HepG2 (cell line): Measurements from ENCODE around the gene GPC2. TPM values are rescaled to one million over a fixed set of nuclear protein-coding genes. Genes with fewer than 3 reads are reported as not detected.

ENCODE experiments used
- CEBPB ChIP-seq: IDR thresholded peaks from 2 replicates; pipeline ENCODE4 v1.6.1; 2011; ENCODE audit warnings: low read depth, low read length, improper control_type of control experiment, borderline replicate concordance
- GABPA ChIP-seq, 2 experiments: IDR thresholded peaks; 2 replicates each; pipeline ENCODE4 v1.6.1; 2011 to 2016; ENCODE audit warnings: low read depth in 2 of 2, low read length in 1 of 2, missing biosample characterization in 1 of 2, missing genetic modification characterization in 1 of 2
- HNF4G ChIP-seq, 2 experiments: sonication (generic) in 1 of 2; formaldehyde crosslinking in 1 of 2; IDR thresholded peaks; 2 replicates each; pipeline versions ENCODE4 v1.4.0 to v1.6.1; 2011 to 2020; ENCODE audit warnings: borderline replicate concordance in 2 of 2, low read depth in 2 of 2, mild to moderate bottlenecking in 2 of 2, low read length in 1 of 2, missing genetic modification reagents in 1 of 2, moderate library complexity in 1 of 2
- KLF6 ChIP-seq: IDR thresholded peaks from 2 replicates; pipeline ENCODE4 v1.8.0; 2016; ENCODE audit warnings: missing biosample characterization, missing genetic modification reagents
- NCOA1 ChIP-seq: sonication (generic); formaldehyde crosslinking; IDR thresholded peaks from 2 replicates; pipeline ENCODE4 v1.9.0; 2021; ENCODE audit warnings: missing genetic modification reagents
- NRL ChIP-seq: sonication (generic); formaldehyde crosslinking; IDR thresholded peaks from 2 replicates; pipeline ENCODE4 v1.5.0; 2020; ENCODE audit warnings: missing genetic modification reagents, mild to moderate bottlenecking, moderate library complexity, borderline replicate concordance
- PPARG ChIP-seq: conservative IDR thresholded peaks from 2 replicates; pipeline ENCODE4 v1.6.1; 2016; ENCODE audit warnings: missing biosample characterization, missing genetic modification reagents
- U2AF1 ChIP-seq: fragments of 200-400 bp; formaldehyde crosslinking; optimal IDR thresholded peaks from 2 replicates; pipeline ENCODE3; 2017; ENCODE audit warnings: mild to moderate bottlenecking, low read depth, low read length
- ZNF251 ChIP-seq: sonication (generic); formaldehyde crosslinking; IDR thresholded peaks from 2 replicates; pipeline ENCODE4 v1.9.0; 2021; ENCODE audit warnings: mild to moderate bottlenecking, missing genetic modification reagents
- ZNF619 ChIP-seq: sonication (generic); formaldehyde crosslinking; IDR thresholded peaks from 2 replicates; pipeline ENCODE4 v1.4.0; 2020; ENCODE audit warnings: mild to moderate bottlenecking, missing genetic modification reagents
- ZNF777 ChIP-seq: sonication (generic); formaldehyde crosslinking; IDR thresholded peaks from 2 replicates; pipeline ENCODE4 v1.4.0; 2020; ENCODE audit warnings: missing genetic modification reagents
- ZSCAN21 ChIP-seq: sonication (generic); formaldehyde crosslinking; IDR thresholded peaks from 2 replicates; pipeline ENCODE4 v1.8.0; 2022; ENCODE audit warnings: mild to moderate bottlenecking, missing genetic modification reagents, moderate library complexity, borderline replicate concordance
- polyA plus RNA-seq, 8 experiments: library from polyadenylated mRNA; depleted of rRNA in 3 of 8; stranded (reverse) in 7 of 8; unstranded in 1 of 8; fragments of >200 nt; fragmentation: Illumina TruSeq in 4 of 8; extraction: Trizol in 4 of 8; gene quantifications; 2 replicates each; pipeline versions ENCODE4 v1.2.1 to v1.2.3, GENCODE V29; 2011 to 2016; ENCODE audit warnings: low read depth in 4 of 8, missing spikeins in 1 of 8, mixed read lengths in 1 of 8; ENCODE audit not compliant: insufficient read depth in 1 of 8
- total RNA-seq, 5 experiments: library from RNA; depleted of rRNA; stranded (reverse); fragments of >200 nt; fragmentation: Illumina TruSeq; extraction: Trizol; gene quantifications; 2 replicates each; pipeline ENCODE4 v1.2.3, GENCODE V29; 2016; ENCODE audit warnings: low read depth in 1 of 5
- TF ChIP-seq, protein P1 (sequence below): fragments of 450-650 bp; IDR thresholded peaks from 2 replicates; pipeline ENCODE4 v1.6.1; 2017
- TF ChIP-seq, protein P2 (sequence below): sonication (generic); formaldehyde crosslinking; IDR thresholded peaks from 2 replicates; pipeline ENCODE4 v1.4.0; 2020; ENCODE audit warnings: missing genetic modification reagents, mild to moderate bottlenecking, borderline replicate concordance
- TF ChIP-seq, protein P3 (sequence below): sonication (generic); formaldehyde crosslinking; IDR thresholded peaks from 2 replicates; pipeline ENCODE4 v1.8.1; 2023; ENCODE audit warnings: mild to moderate bottlenecking, moderate library complexity, missing genetic modification reagents
- TF ChIP-seq, protein P4 (sequence below): sonication (generic); formaldehyde crosslinking; IDR thresholded peaks from 2 replicates; pipeline ENCODE4 v1.4.0; 2020; ENCODE audit warnings: missing genetic modification reagents
- TF ChIP-seq, protein P5 (sequence below), 2 experiments: fragments of 450-650 bp in 1 of 2; sonication (generic) in 1 of 2; formaldehyde crosslinking; IDR thresholded peaks; 2 replicates each; pipeline versions ENCODE4 v1.5.0 to v1.8.0; 2020 to 2022; ENCODE audit warnings: mild to moderate bottlenecking in 1 of 2, missing genetic modification reagents in 1 of 2
- TF ChIP-seq, protein P6 (sequence below): sonication (generic); formaldehyde crosslinking; IDR thresholded peaks from 2 replicates; pipeline ENCODE4 v1.9.0; 2021; ENCODE audit warnings: missing genetic modification reagents, borderline replicate concordance

Gene GPC2
- total and polyA plus RNA-seq, 2 of the 13 experiments (the other 11 are each of a cell fraction or from before 2014, with no cell fraction given) = 0.64 to 0.78 TPM

DNA sequence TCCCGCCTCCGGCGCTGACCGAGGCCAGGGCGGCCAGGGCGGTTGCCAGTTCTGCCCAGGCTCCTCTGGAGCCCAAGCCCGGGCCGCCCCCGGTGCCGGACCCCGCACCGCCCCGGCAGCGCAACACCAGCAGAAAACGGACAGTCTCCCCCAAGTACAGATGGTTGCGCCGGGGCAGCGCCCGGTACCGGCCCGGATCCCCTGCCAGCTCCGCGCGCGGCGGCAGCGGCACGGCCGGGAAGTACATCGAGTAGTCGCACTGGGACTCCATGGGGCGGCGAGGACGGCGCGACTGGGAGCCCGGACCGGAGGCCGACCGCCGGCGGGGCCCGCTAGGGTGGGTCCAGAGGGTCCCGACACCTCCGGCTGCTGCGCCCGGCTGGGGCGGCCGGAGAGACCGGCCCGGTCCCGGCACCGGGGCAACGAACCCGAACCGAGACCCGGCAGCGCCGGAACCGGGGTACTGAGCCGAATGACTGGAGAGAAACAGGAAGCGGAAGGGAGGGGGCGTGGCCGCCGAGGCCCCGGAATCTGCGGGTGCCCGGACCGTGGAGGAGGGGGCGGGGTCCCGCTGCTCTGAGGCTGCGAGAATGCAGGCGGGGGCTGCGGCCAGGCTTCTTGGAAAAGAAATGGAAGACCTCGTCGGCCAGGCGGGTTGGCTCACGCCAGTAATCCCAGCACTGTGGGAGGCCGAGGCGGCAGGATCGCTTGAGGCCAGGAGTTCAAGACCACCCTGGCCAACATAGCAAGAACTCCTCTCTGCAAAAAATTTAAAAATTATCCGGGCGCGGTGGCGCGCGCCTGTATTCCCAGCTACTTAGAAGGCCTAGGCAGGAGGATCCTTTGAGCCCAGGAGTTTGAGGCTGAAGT lies 18.7 kb downstream of the GPC2 start, which contains the start of gene TRAPPC14 (continued):
- TF ChIP-seq KLF6 (CRISPR knock-in tag) (no peak; the same call in 1 of the 2 replicates), NCOA1 (no peak), U2AF1 (no peak), PPARG (CRISPR knock-in tag) (no peak), GABPA (IDR thresholded peaks at IDR 0.05; ENCODE audit: low read depth, low read length) (peak; percentile 89), GABPA (CRISPR knock-in tag; IDR thresholded peaks at IDR 0.05; ENCODE audit: low read depth) (peak; percentile 94), NRL (0 out of 2 replicates have a peak, but pooled peaks have one; percentile 38), ZSCAN21 (CRISPR knock-in tag) (0 out of 2 replicates have a peak, but pooled peaks have one; percentile 17), CEBPB (no peak), ZNF251 (no peak), ZNF619 (peak; percentile 38; the same call in 1 of the 2 replicates), ZNF777 (CRISPR knock-in tag) (peak; percentile 55; the same call in 1 of the 2 replicates), HNF4G (IDR thresholded peaks at IDR 0.05; ENCODE audit: borderline replicate concordance, low read depth, low read length) (no peak), HNF4G (CRISPR knock-in tag; IDR thresholded peaks at IDR 0.05; ENCODE audit: borderline replicate concordance, low read depth) (no peak)
- TF ChIP-seq, protein P1, sequence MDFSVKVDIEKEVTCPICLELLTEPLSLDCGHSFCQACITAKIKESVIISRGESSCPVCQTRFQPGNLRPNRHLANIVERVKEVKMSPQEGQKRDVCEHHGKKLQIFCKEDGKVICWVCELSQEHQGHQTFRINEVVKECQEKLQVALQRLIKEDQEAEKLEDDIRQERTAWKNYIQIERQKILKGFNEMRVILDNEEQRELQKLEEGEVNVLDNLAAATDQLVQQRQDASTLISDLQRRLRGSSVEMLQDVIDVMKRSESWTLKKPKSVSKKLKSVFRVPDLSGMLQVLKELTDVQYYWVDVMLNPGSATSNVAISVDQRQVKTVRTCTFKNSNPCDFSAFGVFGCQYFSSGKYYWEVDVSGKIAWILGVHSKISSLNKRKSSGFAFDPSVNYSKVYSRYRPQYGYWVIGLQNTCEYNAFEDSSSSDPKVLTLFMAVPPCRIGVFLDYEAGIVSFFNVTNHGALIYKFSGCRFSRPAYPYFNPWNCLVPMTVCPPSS = no peak
- TF ChIP-seq, protein P2, sequence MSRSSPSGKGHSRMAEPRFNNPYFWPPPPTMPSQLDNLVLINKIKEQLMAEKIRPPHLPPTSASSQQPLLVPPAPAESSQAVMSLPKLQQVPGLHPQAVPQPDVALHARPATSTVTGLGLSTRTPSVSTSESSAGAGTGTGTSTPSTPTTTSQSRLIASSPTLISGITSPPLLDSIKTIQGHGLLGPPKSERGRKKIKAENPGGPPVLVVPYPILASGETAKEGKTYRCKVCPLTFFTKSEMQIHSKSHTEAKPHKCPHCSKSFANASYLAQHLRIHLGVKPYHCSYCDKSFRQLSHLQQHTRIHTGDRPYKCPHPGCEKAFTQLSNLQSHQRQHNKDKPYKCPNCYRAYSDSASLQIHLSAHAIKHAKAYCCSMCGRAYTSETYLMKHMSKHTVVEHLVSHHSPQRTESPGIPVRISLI = peak; percentile 50; the same call in 1 of the 2 replicates
- TF ChIP-seq, protein P3, sequence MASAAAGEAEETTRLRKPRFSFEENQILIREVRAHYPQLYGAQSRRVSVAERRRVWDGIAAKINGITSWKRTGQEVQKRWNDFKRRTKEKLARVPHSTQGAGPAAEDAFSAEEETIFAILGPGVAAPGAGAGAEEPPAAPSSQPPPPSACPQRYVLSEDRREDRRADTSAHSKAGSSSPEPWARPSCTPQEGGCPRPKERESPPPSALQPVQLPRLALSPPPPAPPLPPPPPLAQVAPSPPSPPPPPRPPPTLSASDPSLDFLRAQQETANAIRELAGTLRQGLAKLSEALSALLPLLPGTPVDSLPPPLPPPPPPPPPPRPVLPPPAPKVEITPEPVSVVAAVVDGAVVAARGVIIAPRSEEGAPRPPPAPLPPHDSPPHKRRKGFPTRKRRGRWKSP = peak; percentile 32; the same call in 1 of the 2 replicates
- TF ChIP-seq, protein P4, sequence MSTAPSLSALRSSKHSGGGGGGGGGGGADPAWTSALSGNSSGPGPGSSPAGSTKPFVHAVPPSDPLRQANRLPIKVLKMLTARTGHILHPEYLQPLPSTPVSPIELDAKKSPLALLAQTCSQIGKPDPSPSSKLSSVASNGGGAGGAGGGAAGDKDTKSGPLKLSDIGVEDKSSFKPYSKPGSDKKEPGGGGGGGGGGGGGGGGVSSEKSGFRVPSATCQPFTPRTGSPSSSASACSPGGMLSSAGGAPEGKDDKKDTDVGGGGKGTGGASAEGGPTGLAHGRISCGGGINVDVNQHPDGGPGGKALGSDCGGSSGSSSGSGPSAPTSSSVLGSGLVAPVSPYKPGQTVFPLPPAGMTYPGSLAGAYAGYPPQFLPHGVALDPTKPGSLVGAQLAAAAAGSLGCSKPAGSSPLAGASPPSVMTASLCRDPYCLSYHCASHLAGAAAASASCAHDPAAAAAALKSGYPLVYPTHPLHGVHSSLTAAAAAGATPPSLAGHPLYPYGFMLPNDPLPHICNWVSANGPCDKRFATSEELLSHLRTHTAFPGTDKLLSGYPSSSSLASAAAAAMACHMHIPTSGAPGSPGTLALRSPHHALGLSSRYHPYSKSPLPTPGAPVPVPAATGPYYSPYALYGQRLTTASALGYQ = no peak; the same call in 1 of the 2 replicates
- TF ChIP-seq, protein P5, sequence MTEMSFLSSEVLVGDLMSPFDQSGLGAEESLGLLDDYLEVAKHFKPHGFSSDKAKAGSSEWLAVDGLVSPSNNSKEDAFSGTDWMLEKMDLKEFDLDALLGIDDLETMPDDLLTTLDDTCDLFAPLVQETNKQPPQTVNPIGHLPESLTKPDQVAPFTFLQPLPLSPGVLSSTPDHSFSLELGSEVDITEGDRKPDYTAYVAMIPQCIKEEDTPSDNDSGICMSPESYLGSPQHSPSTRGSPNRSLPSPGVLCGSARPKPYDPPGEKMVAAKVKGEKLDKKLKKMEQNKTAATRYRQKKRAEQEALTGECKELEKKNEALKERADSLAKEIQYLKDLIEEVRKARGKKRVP (CRISPR knock-in tag; IDR thresholded peaks at IDR 0.05) = no peak
- TF ChIP-seq, protein P6, sequence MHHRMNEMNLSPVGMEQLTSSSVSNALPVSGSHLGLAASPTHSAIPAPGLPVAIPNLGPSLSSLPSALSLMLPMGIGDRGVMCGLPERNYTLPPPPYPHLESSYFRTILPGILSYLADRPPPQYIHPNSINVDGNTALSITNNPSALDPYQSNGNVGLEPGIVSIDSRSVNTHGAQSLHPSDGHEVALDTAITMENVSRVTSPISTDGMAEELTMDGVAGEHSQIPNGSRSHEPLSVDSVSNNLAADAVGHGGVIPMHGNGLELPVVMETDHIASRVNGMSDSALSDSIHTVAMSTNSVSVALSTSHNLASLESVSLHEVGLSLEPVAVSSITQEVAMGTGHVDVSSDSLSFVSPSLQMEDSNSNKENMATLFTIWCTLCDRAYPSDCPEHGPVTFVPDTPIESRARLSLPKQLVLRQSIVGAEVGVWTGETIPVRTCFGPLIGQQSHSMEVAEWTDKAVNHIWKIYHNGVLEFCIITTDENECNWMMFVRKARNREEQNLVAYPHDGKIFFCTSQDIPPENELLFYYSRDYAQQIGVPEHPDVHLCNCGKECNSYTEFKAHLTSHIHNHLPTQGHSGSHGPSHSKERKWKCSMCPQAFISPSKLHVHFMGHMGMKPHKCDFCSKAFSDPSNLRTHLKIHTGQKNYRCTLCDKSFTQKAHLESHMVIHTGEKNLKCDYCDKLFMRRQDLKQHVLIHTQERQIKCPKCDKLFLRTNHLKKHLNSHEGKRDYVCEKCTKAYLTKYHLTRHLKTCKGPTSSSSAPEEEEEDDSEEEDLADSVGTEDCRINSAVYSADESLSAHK = no peak
